NOMO-1 treated with dmso at 0.1 percent for 144 hours (cell line): ENCODE measurements around the gene FAM118A.
"Not testable (repeated sequence)": the region's sequence is repeated elsewhere in the genome, so short reads cannot be mapped to it uniquely, and the experiment has no call there.

ENCODE experiments used
- DNase-seq: peaks from one replicate; lab custom pipeline; 2025; ENCODE audit not compliant: unreplicated experiment; lab: John Stamatoyannopoulos, UW

FAM118A gene

DNA sequence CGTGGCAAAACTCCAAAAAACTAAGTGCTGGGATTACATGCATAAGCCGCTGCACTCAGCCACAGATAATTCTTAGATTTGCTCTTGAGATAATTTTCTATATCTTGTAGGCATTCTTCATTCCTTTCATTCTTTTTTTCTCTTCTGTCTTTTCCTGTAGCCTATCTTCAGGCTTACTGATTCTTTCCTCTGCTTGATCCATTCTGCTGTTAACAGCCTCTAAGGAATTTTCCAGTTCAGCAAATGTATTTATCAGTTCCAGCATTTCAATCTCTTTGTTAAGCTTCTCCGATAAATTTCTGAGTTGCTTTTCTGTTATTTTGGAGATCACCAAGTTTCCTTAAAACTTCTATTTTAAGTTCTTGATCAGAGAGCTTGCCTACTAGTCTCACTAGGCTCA, 57.0 kb downstream of the FAM118A start:
- no peak for DNase-seq

DNA sequence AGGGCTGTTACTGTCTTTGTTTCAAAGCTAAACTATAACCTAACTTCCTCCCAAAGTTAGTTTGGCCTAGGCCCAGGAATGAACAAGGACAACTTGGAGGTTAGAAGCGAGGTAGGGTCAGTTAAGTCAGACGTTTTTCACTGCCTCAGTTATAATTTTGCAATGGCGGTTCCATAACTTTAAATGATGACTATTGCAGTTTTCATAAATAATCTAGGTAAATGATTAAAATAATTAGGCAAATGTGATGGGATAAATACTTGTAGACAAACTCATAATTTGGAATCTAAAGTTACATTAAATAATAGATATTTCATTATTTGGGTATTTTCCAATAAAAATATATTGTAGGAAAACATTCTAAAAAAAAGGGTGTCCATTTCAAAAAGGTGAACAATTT, 63.9 kb downstream of the FAM118A start:
- not testable (repeated sequence) for DNase-seq

DNA sequence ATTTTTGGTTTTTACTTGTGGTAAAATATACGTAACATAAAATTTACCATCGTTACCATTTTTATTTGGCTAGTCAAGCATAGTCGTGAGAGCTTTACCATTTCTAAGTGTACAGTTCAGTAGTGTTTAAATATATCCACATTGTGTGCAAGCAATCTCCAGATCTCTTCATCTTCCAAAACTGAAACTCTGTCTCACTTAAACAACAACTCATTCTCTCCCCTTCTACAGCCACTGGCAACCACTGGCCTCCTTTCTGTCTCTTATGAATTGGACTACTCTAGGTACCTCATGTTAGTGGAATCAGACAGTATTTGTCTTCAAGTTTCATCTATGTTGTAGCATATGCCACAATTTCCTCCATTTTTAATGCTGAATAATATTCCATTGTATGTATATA, 66.3 kb downstream of the FAM118A start:
- no peak for DNase-seq

DNA sequence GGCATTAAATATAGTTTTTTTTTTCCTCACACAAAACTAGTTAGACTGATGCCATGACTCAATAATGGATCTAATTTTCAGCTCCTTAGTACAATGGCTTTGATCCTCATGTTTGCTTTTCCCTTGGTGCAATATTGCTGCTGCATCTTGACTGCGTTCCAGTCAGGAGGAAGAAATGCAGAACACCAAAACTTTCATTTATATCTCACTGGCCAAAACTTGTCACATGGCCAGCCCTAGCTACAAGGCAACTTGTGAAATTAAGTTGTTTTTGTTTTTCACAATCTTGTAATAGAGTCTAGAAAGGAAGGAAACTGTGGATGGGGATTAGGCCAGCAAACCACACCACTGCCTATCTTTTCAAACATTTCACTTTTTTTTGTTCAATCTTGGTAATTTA, 67.0 kb downstream of the FAM118A start:
- no peak for DNase-seq

GRCh38 chr22:45381348-45381747, 71.6 kb downstream of the FAM118A start:
- no peak for DNase-seq

- DNase-seq = no peak
Measured at GRCh38 chr22:45389546-45389945, 79.8 kb downstream of the FAM118A start.
